Measurements from ENCODE around the gene WNT3A.

GRCh38 chr1:228035844-228036243 is 29.0 kb downstream of the WNT3A start:
- TF ChIP-seq CTCF (conservative IDR thresholded peaks at IDR 0.05 in 1 of 2, IDR thresholded peaks at IDR 0.05 in 1 of 2; ENCODE audit: extremely low read depth in 1 of 2, insufficient read depth in 1 of 2, low read depth in 1 of 2, low read length in 2 of 2): no peak
- no peak for TF ChIP-seq EZH2 (IDR thresholded peaks at IDR 0.05; ENCODE audit: borderline replicate concordance, low read length)
